Measurements from ENCODE around the gene MFF.
A peak's percentile ranks its signal among the peaks of the same experiment; 100 is the strongest.

MFF gene

DNA sequence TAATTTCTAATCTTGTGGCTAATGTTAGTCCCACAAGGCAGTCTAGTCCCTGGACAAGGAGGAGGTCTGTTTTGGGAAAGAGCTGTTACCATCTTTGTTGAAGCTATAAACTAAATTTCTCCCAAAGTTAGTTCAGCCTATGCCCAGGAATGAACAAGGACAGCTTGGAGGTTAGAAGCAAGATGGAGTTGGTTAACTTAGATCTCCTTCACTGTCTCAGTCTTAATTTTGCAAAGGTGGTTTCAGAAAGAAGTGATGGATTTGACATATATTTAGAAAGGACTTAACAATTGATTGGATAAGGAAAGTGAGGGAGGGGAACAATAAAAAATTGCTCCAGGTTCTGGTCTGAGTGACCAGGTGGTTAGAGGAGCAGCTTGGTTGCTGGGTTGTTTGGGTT is 77.3 kb downstream of the MFF start:
- TF ChIP-seq CTCF (IDR thresholded peaks at IDR 0.05; ENCODE audit: control insufficient read depth, insufficient read depth, low read depth, low read length, missing control alignments), result no peak
- DNase-seq (ENCODE audit: low read depth), result no peak
- H3K4me3 ChIP-seq (ENCODE audit: control insufficient read depth, low read depth, low read length), result no peak overlapping the region

- no peak for TF ChIP-seq CTCF (IDR thresholded peaks at IDR 0.05; ENCODE audit: control insufficient read depth, insufficient read depth, low read depth, low read length, missing control alignments)
- no peak overlapping the region for H3K4me3 ChIP-seq (ENCODE audit: control insufficient read depth, low read depth, low read length)
- DNase-seq (ENCODE audit: low read depth), result no peak
Observed at GRCh38 chr2:227402959-227403358, 77.9 kb downstream of the MFF start.

DNA sequence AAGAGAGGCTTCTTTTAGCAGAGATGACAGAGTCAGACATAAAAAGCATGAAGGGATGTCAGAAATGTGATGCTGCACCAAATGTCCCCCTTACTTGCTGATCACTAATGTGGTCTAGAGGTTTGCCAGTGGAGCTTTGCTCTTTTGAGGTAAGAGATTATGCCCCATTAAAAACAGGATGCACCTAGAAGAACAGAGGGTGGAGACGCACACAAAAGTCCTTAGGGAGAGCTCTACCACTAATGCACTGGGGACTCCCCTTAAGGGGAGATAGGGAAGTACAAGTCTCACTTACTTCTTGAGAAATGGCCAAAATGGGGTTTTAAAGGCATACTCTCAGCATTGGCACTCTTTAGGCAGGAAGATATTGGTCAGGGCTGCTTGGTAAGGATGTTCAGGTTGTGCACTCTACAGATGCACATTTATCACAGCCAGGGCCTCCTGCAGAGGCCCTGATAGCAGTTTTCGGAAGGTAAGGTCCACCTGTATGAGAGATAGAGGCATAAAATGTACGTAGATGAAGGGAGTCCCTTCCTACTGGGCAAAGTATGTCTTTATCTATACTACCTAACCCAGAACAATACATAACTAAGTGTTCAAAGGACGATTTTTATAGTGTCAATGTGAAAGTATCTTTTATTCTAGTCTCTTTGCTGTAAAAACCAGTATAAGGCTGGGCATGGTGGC is 79.7 kb downstream of the MFF start:
- no peak for DNase-seq (ENCODE audit: low read depth)
- no peak for TF ChIP-seq CTCF (IDR thresholded peaks at IDR 0.05; ENCODE audit: control insufficient read depth, insufficient read depth, low read depth, low read length, missing control alignments)
- no peak overlapping the region for H3K4me3 ChIP-seq (ENCODE audit: control insufficient read depth, low read depth, low read length)

DNA sequence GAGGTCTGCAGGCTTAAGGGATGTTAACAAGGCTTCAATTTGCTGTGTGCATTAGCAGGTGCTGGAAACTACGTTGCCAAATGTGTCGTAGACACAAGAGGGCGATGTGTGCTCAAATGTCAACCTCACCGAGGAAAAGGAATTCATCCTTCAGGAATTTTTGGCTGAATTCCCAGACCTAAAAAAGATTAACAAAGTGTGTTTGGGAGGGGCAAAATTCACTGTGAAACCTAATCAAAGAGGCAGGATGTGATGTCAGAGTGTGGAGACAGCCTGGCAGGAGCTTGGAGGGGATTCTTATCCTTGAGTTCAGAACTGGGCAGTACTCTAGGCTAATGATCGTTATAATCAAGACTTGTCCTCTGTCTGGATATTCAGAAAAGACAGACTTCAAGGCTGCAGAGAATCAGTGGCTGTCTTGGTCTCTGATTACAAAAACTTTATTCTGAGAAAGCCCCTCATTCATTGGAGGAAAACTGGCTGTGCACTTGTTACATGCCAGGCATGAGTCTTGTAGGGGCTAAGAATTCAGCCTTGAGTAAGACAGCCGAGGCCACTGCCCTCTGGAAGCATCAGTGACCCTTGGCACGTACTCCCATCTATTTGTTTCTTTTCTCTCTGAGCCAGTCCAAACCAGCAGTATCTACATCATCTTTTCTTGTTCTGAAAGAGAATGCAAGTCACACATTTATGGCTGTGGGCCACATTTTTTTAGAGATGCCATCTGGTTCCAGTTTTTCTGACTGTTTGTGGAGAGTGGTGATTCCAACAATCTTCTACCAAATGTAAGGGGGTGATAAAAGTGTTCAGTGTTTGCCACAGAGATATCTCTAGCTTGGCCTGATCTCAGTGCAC is 81.4 kb downstream of the MFF start:
- DNase-seq (ENCODE audit: low read depth), result peak; percentile 96
- no peak overlapping the region for H3K4me3 ChIP-seq (ENCODE audit: control insufficient read depth, low read depth, low read length)
- peak; percentile 82 for TF ChIP-seq CTCF (IDR thresholded peaks at IDR 0.05; ENCODE audit: control insufficient read depth, insufficient read depth, low read depth, low read length, missing control alignments)
